Measurements from ENCODE around the gene GNMT. TPM values are rescaled to one million over a fixed set of nuclear protein-coding genes. Genes with fewer than 3 reads are reported as not detected.
A peak's percentile ranks its signal among the peaks of the same experiment; 100 is the strongest.

The GNMT gene
- total and polyA plus RNA-seq, 9 of the 15 experiments (the other 6 are each of a cell fraction or from before 2014, with no cell fraction given) = 0.11 to 0.29 (median 0.15) TPM; not detected in 6

- TF ChIP-seq ZBTB2 (IDR thresholded peaks at IDR 0.05) = no peak
- no peak for TF ChIP-seq GABPB1 (CRISPR knock-in tag; IDR thresholded peaks at IDR 0.05)
- no peak for TF ChIP-seq MTA1 (IDR thresholded peaks at IDR 0.05; ENCODE audit: borderline replicate concordance)
- no peak for TF ChIP-seq TCF7L2 (IDR thresholded peaks at IDR 0.05; ENCODE audit: low read depth, low read length)
- TF ChIP-seq ARID1B (IDR thresholded peaks at IDR 0.05) = no peak
Observed at GRCh38 chr6:42937548-42938427, 22.8 kb upstream of the GNMT start (continued).

DNA sequence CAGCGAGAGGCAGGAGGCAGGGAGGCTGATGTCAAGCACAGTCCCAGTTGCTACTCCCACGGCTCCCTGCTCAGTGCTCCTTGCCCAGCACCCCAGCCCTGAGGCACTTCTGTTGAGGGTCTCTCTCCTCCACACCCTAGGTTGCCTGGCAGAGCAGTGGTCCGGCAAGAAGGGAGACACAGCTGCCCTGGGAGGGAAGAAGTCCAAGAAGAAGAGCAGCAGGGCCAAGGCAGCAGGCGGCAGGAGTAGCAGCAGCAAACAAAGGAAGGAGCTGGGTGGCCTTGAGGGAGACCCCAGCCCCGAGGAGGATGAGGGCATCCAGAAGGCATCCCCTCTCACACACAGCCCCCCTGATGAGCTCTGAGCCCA is 22.1 kb upstream of the GNMT start:
- ChIA-PET CTCF (ENCODE audit: low intra/inter-chr PET ratio) (no interaction called here), POLR2A (interaction anchor here (0.5 to 2.8 kb wide), 3 partner anchors 9 to 638 kb away, joined by 3 to 30 read pairs (median 3); partner anchors contain the start of gene CNPY3)
- FAIRE-seq (no peak), DNase-seq (ENCODE audit: extremely low read depth in 1 of 4, low spot score in 3 of 4) (peak in 1 of 4 experiments; percentile 6), ATAC-seq (no peak)
- BruUV-seq (replicated peaks) = no TSS peak
- Histone ChIP-seq H3K79me2 (ENCODE audit: control insufficient read depth, insufficient read depth, low read length) (peaks cover 6% of the 10 kb centered on the region; the same call in 1 of the 3 replicates), H3K9me1 (ENCODE audit: control insufficient read depth, insufficient read depth, low read length) (no peaks in the 10 kb centered on the region), H3K27me3 (ENCODE audit: control insufficient read depth in 2 of 2, insufficient read depth in 2 of 2, low read length in 2 of 2) (no peaks in the 10 kb centered on the region), H3K4me2 (ENCODE audit: insufficient read depth, low read length) (no peak overlapping the region), H3K4me1 (replicated peaks in 1 of 2; ENCODE audit: control insufficient read depth in 2 of 2, insufficient read depth in 2 of 2, low read length in 2 of 2) (no peaks in the 10 kb centered on the region), H3K36me3 (ENCODE audit: control insufficient read depth, insufficient read depth, low read length) (peaks cover 67% of the 10 kb centered on the region), H3K9ac (ENCODE audit: insufficient read depth in 1 of 2, low read depth in 2 of 2, low read length in 2 of 2) (no peak overlapping the region), H2AFZ (ENCODE audit: low read depth, low read length) (no peak overlapping the region), H3K9me3 (replicated peaks; ENCODE audit: control insufficient read depth, insufficient read depth, low read depth, low read length) (no peaks in the 10 kb centered on the region), H4K20me1 (replicated peaks; ENCODE audit: control insufficient read depth, insufficient read depth, low read length) (no peaks in the 10 kb centered on the region; the same call in 1 of the 2 replicates), H3K27ac (ENCODE audit: extremely low read depth, low read depth, low read length) (no peak overlapping the region), H3K4me3 (no peak overlapping the region)
- TF ChIP-seq HDAC2 (IDR thresholded peaks at IDR 0.05) = no peak
- intact Hi-C loops (cut with micrococcal nuclease) (no loop called here), in situ Hi-C loops (cut with MboI) (no loop called here)
- 82% methylated on average over 5 of the region's 5 CpGs for WGBS (ENCODE audit: insufficient coverage, low coverage, missing lambda C conversion rate)

Data from K562 (cell line).